GM12875 (cell line): ENCODE data around the gene CITED2.

Source experiments
- H3K4me3 ChIP-seq: one replicate; pipeline ENCODE4 v1.5.1; 2011; ENCODE audit warnings: low read depth, low read length, control low read depth
- TF ChIP-seq, protein P1 (sequence below): IDR thresholded peaks from 2 replicates; pipeline ENCODE4 v1.5.1; 2011; ENCODE audit warnings: low read depth, mild to moderate bottlenecking, control low read depth, inconsistent platforms, low read length, moderate library complexity, borderline replicate concordance; ENCODE audit not compliant: insufficient read depth

Gene CITED2

DNA sequence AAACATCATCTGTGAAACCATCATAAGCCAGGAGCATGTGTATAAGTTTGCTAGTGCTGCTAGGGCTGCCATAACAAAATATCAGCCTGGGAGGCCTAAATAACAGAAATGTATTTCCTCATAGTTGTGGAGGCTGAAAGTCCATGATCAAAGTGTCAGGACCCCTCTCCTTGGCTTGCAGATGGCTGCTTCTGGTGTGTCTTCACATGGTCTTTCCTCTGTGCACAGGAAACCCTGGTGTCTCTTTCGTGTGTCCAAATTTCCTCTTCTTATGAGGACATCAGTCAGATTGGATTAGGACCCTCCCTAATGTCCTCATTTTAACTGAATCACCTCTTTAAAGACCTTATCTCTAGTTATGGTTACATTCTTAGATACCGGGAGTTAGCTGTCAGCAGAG, 6.2 kb upstream of the CITED2 start:
- TF ChIP-seq, protein P1, sequence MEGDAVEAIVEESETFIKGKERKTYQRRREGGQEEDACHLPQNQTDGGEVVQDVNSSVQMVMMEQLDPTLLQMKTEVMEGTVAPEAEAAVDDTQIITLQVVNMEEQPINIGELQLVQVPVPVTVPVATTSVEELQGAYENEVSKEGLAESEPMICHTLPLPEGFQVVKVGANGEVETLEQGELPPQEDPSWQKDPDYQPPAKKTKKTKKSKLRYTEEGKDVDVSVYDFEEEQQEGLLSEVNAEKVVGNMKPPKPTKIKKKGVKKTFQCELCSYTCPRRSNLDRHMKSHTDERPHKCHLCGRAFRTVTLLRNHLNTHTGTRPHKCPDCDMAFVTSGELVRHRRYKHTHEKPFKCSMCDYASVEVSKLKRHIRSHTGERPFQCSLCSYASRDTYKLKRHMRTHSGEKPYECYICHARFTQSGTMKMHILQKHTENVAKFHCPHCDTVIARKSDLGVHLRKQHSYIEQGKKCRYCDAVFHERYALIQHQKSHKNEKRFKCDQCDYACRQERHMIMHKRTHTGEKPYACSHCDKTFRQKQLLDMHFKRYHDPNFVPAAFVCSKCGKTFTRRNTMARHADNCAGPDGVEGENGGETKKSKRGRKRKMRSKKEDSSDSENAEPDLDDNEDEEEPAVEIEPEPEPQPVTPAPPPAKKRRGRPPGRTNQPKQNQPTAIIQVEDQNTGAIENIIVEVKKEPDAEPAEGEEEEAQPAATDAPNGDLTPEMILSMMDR = no peak

DNA sequence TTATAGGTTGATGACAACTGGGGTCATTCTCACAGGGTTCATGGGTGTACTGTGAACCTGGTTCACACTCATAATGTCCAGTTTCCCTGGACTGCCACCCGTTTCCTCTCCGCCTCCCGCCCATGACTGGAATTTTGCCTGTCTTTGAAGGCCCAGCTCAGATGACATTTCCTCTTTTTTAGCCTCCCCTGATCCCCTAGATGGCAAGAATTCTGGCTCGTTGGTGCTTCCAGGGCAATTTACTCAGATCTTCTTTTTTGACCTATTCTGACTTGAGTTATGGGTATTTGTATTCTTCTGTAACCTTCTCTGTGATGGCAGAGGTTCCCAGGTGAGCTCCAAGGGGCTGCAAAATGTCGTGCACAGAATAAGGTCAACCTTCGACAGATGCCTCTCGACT, 5.7 kb upstream of the CITED2 start:
- TF ChIP-seq, protein P1 = no peak
- no peak overlapping the region for H3K4me3 ChIP-seq

More for the DNA sequence above, 6.2 kb upstream of the CITED2 start:
- no peak overlapping the region for H3K4me3 ChIP-seq

GRCh38 chr6:139378882-139379341, 4.5 kb upstream of the CITED2 start:
- H3K4me3 ChIP-seq = no peak overlapping the region
- TF ChIP-seq, protein P1 = no peak

DNA sequence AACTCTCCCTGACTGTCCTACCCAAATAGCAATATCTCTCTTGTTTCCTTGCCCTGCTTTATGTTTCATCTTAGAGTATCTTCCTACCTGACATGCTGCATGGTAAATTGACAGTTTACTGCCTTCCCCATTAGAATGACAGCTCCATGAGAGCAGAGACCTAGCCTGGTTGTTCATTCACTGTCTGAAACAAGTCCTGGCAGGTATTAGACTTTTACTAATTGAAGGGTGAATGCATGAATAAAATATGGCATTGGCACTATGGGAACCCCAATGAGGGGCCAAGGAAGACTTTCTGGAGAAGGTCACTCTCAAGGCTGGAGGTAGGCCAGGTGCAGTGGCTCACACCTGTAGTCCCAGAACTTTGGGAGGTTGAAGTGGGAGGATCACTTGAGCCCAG, 3.8 kb upstream of the CITED2 start:
- H3K4me3 ChIP-seq = no peak overlapping the region
- TF ChIP-seq, protein P1 = no peak

GRCh38 chr6:139376604-139377218, 2.3 kb upstream of the CITED2 start:
- TF ChIP-seq, protein P1 = no peak
- H3K4me3 ChIP-seq = no peak overlapping the region

DNA sequence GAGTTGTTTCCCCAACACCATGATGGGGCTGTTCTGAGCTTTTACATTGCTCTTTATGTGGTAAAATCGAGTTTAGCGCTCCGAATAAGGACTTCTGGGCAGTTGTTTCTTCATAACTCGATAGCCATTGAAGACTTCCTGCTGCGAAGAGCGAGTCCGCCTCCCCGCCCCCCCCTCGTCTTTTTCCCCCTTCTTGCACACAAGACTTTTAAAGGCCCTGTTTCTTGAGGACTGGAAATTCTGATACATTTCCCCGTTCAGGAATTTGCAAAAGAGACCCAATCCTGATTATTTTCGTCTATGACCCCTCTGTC, 1.5 kb upstream of the CITED2 start:
- H3K4me3 ChIP-seq = peak overlapping the region; percentile 22
- TF ChIP-seq, protein P1 = no peak

DNA sequence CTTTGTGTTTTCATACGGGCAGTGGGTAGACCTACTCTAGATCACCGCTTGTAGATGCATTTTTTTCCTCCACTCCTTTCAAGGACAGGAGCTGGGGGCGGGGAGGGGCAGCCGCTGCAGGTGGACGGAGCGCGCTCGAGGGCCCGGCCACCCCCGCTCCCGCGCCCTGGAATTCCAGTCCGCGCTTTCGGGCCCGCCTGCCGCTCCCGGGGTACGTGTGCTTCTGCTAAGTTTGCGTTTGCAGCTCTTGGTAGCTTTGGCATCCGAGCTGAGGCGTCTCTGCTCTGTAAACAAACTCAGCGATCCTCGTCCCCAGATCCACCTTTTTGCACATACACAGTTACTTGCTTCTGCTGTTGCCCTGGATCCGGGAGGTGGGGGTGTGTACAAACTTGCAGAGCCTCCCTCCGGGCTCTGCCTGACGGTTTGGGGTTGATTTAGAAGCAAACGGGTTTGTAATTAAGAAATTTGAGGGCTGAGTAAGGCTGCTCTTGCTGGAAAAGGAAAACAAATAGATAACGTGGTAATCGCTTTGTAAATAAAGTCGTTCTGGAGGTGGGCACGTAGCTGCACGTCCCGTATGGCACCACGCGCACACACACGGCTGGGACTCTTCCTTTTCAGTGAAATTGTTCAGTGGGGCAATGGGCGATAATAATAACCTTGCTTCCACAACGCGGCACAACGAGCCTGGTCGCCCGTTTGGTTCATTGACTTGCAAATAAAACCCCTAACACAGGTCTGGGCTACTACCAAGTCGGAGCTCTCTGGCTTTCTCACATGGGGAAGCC, 973 bp upstream of the CITED2 start:
- TF ChIP-seq, protein P1 = no peak
- peak overlapping the region; percentile 62 for H3K4me3 ChIP-seq
